Activated naive CD4-positive, alpha-beta T cell treated with anti-CD3 and anti-CD28 coated beads, Interleukin-2, amount 10 ng/mL, durations not matched to agents 7 days and 5 days (primary cell): ENCODE measurements around the gene AOPEP.

Experiments used
- CTCF ChIA-PET: fragments of 350-600 bp; sonication (Branson Sonifier 250); formaldehyde crosslinking; loops from one replicate; lab custom pipeline; 2021; ENCODE audit warnings: antibody characterized with exemption; lab: Charles Lee
- DNase-seq: peaks from one replicate; pipeline ENCODE4 v3.0.0-alpha.2; 2020
- H3K27ac Mint-ChIP-seq: one replicate; pipeline ENCODE4 v1.8.0; 2021; ENCODE audit warnings: mild to moderate bottlenecking, moderate library complexity, mixed read lengths
- H3K27me3 Mint-ChIP-seq: one replicate; pipeline ENCODE4 v1.8.0; 2021; ENCODE audit warnings: mild to moderate bottlenecking, mixed read lengths
- H3K36me3 Mint-ChIP-seq: one replicate; pipeline ENCODE4 v1.8.0; 2021; ENCODE audit warnings: mixed read lengths
- H3K4me1 Mint-ChIP-seq: one replicate; pipeline ENCODE4 v1.8.0; 2021; ENCODE audit warnings: mixed read lengths
- H3K4me3 Mint-ChIP-seq: one replicate; pipeline ENCODE4 v1.8.0; 2021; ENCODE audit warnings: mild to moderate bottlenecking, moderate library complexity, mixed read lengths
- H3K9me3 Mint-ChIP-seq: one replicate; pipeline ENCODE4 v1.8.0; 2021; ENCODE audit warnings: mixed read lengths

AOPEP gene

GRCh38 chr9:94760660-94761059 lies 34.2 kb downstream of the AOPEP start:
- no peaks in the 10 kb centered on the region for H3K36me3 Mint-ChIP-seq
- DNase-seq, result no peak
- H3K27ac Mint-ChIP-seq, result no peak overlapping the region
- no peak overlapping the region for H3K4me3 Mint-ChIP-seq
- no peaks in the 10 kb centered on the region for H3K27me3 Mint-ChIP-seq
- CTCF ChIA-PET, result no interaction called here
- no peaks in the 10 kb centered on the region for H3K9me3 Mint-ChIP-seq
- H3K4me1 Mint-ChIP-seq, result no peaks in the 10 kb centered on the region

GRCh38 chr9:94761481-94761880 lies 35.0 kb downstream of the AOPEP start:
- Mint-ChIP-seq H3K27me3 (no peaks in the 10 kb centered on the region), H3K27ac (no peak overlapping the region), H3K4me3 (no peak overlapping the region), H3K9me3 (no peaks in the 10 kb centered on the region), H3K36me3 (no peaks in the 10 kb centered on the region), H3K4me1 (no peaks in the 10 kb centered on the region)
- DNase-seq, result no peak
- CTCF ChIA-PET, result no interaction called here

- H3K27me3 Mint-ChIP-seq, result no peaks in the 10 kb centered on the region
- no peaks in the 10 kb centered on the region for H3K36me3 Mint-ChIP-seq
- H3K4me1 Mint-ChIP-seq, result no peaks in the 10 kb centered on the region
- DNase-seq, result no peak
- no peaks in the 10 kb centered on the region for H3K9me3 Mint-ChIP-seq
- no peak overlapping the region for H3K4me3 Mint-ChIP-seq
- CTCF ChIA-PET, result no interaction called here
- no peak overlapping the region for H3K27ac Mint-ChIP-seq
These were observed 41.0 kb downstream of the AOPEP start for GRCh38 chr9:94767331-94768072.

- H3K9me3 Mint-ChIP-seq, result no peaks in the 10 kb centered on the region
- no peak overlapping the region for H3K4me3 Mint-ChIP-seq
- no peak overlapping the region for H3K27ac Mint-ChIP-seq
- no peak for DNase-seq
- peaks cover 2% of the 10 kb centered on the region for H3K36me3 Mint-ChIP-seq
- H3K27me3 Mint-ChIP-seq, result no peaks in the 10 kb centered on the region
- CTCF ChIA-PET, result interaction anchor here (1.2 kb wide), 1 partner anchor 363 kb away, joined by 3 read pairs; no protein-coding TSS in a partner anchor
- no peaks in the 10 kb centered on the region for H3K4me1 Mint-ChIP-seq
These were observed 42.3 kb downstream of the AOPEP start for GRCh38 chr9:94768766-94769165.

GRCh38 chr9:94770334-94770733 lies 43.8 kb downstream of the AOPEP start:
- CTCF ChIA-PET, result interaction anchor here (1.0 kb wide), 1 partner anchor 358 kb away, joined by 3 read pairs; no protein-coding TSS in a partner anchor
- Mint-ChIP-seq H3K36me3 (peaks cover 2% of the 10 kb centered on the region), H3K9me3 (no peaks in the 10 kb centered on the region), H3K27me3 (no peaks in the 10 kb centered on the region), H3K4me1 (no peaks in the 10 kb centered on the region), H3K4me3 (no peak overlapping the region), H3K27ac (no peak overlapping the region)
- DNase-seq, result no peak

- Mint-ChIP-seq H3K9me3 (no peaks in the 10 kb centered on the region), H3K4me3 (no peak overlapping the region), H3K36me3 (peaks cover 2% of the 10 kb centered on the region), H3K27ac (no peak overlapping the region), H3K27me3 (no peaks in the 10 kb centered on the region), H3K4me1 (no peaks in the 10 kb centered on the region)
- CTCF ChIA-PET, result no interaction called here
- no peak for DNase-seq
These were observed 44.6 kb downstream of the AOPEP start for GRCh38 chr9:94771096-94771495.

GRCh38 chr9:94772144-94772543 lies 45.6 kb downstream of the AOPEP start:
- Mint-ChIP-seq H3K4me3 (no peak overlapping the region), H3K9me3 (no peaks in the 10 kb centered on the region), H3K4me1 (no peaks in the 10 kb centered on the region), H3K27ac (no peak overlapping the region), H3K36me3 (peaks cover 2% of the 10 kb centered on the region), H3K27me3 (no peaks in the 10 kb centered on the region)
- no peak for DNase-seq
- CTCF ChIA-PET, result interaction anchor here (1.2 kb wide), 1 partner anchor 356 kb away, joined by 5 read pairs; no protein-coding TSS in a partner anchor

- no peak for DNase-seq
- Mint-ChIP-seq H3K36me3 (peaks cover 2% of the 10 kb centered on the region), H3K4me1 (no peaks in the 10 kb centered on the region)
These were observed 46.3 kb downstream of the AOPEP start for GRCh38 chr9:94772639-94773303.

GRCh38 chr9:94773655-94774054 lies 47.2 kb downstream of the AOPEP start:
- no peaks in the 10 kb centered on the region for H3K4me1 Mint-ChIP-seq
- no peak overlapping the region for H3K27ac Mint-ChIP-seq
- H3K27me3 Mint-ChIP-seq, result no peaks in the 10 kb centered on the region
- CTCF ChIA-PET, result no interaction called here
- no peaks in the 10 kb centered on the region for H3K9me3 Mint-ChIP-seq
- DNase-seq, result no peak
- no peak overlapping the region for H3K4me3 Mint-ChIP-seq
- H3K36me3 Mint-ChIP-seq, result peaks cover 2% of the 10 kb centered on the region

More at GRCh38 chr9:94772639-94773303, 46.3 kb downstream of the AOPEP start:
- Mint-ChIP-seq H3K27me3 (no peaks in the 10 kb centered on the region), H3K4me3 (no peak overlapping the region), H3K27ac (no peak overlapping the region), H3K9me3 (no peaks in the 10 kb centered on the region)
- CTCF ChIA-PET, result interaction anchor here (1.2 kb wide), 1 partner anchor 355 kb away, joined by 5 read pairs; no protein-coding TSS in a partner anchor

- CTCF ChIA-PET, result no interaction called here
- Mint-ChIP-seq H3K36me3 (peaks cover 2% of the 10 kb centered on the region), H3K27ac (no peak overlapping the region), H3K9me3 (no peaks in the 10 kb centered on the region), H3K4me1 (no peaks in the 10 kb centered on the region), H3K4me3 (no peak overlapping the region), H3K27me3 (no peaks in the 10 kb centered on the region)
- no peak for DNase-seq
These were observed 51.5 kb downstream of the AOPEP start for GRCh38 chr9:94778013-94778412.

GRCh38 chr9:94779031-94779430 lies 52.5 kb downstream of the AOPEP start:
- Mint-ChIP-seq H3K27me3 (no peaks in the 10 kb centered on the region), H3K9me3 (no peaks in the 10 kb centered on the region), H3K36me3 (no peaks in the 10 kb centered on the region), H3K4me3 (no peak overlapping the region), H3K4me1 (no peaks in the 10 kb centered on the region), H3K27ac (no peak overlapping the region)
- CTCF ChIA-PET, result no interaction called here
- no peak for DNase-seq

- CTCF ChIA-PET, result interaction anchor here (1.6 to 6.9 kb wide), 2 partner anchors 138 to 349 kb away, joined by 3 to 123 read pairs; no protein-coding TSS in a partner anchor
- H3K27ac Mint-ChIP-seq, result no peak overlapping the region
These were observed 53.3 kb downstream of the AOPEP start for GRCh38 chr9:94779693-94780290.

GRCh38 chr9:94780516-94780950 lies 54.0 kb downstream of the AOPEP start:
- DNase-seq, result no peak
- Mint-ChIP-seq H3K4me3 (no peak overlapping the region), H3K27ac (no peak overlapping the region), H3K27me3 (no peaks in the 10 kb centered on the region), H3K9me3 (no peaks in the 10 kb centered on the region), H3K36me3 (no peaks in the 10 kb centered on the region), H3K4me1 (no peaks in the 10 kb centered on the region)
- CTCF ChIA-PET, result interaction anchor here (1.2 to 6.9 kb wide), 3 partner anchors 99 to 348 kb away, joined by 3 to 123 read pairs (median 3); no protein-coding TSS in a partner anchor

More at GRCh38 chr9:94779693-94780290, 53.3 kb downstream of the AOPEP start:
- no peak for DNase-seq
- H3K4me1 Mint-ChIP-seq, result no peaks in the 10 kb centered on the region
- no peaks in the 10 kb centered on the region for H3K27me3 Mint-ChIP-seq
- H3K4me3 Mint-ChIP-seq, result no peak overlapping the region
- no peaks in the 10 kb centered on the region for H3K9me3 Mint-ChIP-seq
- no peaks in the 10 kb centered on the region for H3K36me3 Mint-ChIP-seq

- Mint-ChIP-seq H3K27ac (no peak overlapping the region), H3K4me3 (no peak overlapping the region), H3K9me3 (no peaks in the 10 kb centered on the region), H3K4me1 (peaks cover 7% of the 10 kb centered on the region), H3K36me3 (no peaks in the 10 kb centered on the region), H3K27me3 (no peaks in the 10 kb centered on the region)
- no peak for DNase-seq
- CTCF ChIA-PET, result interaction anchor here (1.2 to 6.9 kb wide), 8 partner anchors 12 to 486 kb away, joined by 3 to 123 read pairs (median 3); no protein-coding TSS in a partner anchor
These were observed 56.0 kb downstream of the AOPEP start for GRCh38 chr9:94782355-94783101.
